Measurements from ENCODE around the gene NEUROG2. TPM values are rescaled to one million over a fixed set of nuclear protein-coding genes. Genes with fewer than 3 reads are reported as not detected.

The NEUROG2 gene
- total and polyA plus RNA-seq, 2 donors (not counting 3 experiments of a cell fraction or from before 2014, with no cell fraction given) = not detected

DNA sequence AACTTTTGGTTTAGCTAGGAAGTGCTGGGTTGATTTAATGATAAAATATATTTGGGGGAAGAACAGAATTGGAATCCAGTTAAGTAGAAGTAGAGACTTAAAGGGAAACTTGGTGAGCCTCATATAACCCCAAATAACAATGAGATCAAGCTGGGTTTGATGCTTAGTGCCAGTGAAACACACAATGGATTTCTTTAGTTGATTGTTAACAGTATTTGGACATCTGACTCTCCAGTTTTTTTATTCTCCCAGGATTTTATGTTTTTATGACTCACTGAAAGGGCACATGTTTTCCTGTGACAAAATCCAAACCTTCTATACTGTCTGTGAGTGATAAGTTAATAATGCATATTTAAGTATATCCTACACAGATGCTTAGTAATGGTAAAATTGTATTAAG lies 2.7 kb upstream of the NEUROG2 start:
- no peak for DNase-seq (ENCODE audit: low read depth, low spot score)
- ChIA-PET POLR2A (no interaction called here), CTCF (interaction anchor here (1.6 kb wide), 1 partner anchor 8 kb away, joined by 3 read pairs; no protein-coding TSS in a partner anchor)
- Histone ChIP-seq H3K79me2 (ENCODE audit: control insufficient read depth, insufficient read depth, low read length) (no peaks in the 10 kb centered on the region), H3K9me1 (replicated peaks; ENCODE audit: control insufficient read depth, extremely low read depth, insufficient read depth, low read length) (no peaks in the 10 kb centered on the region), H3K9ac (replicated peaks; ENCODE audit: extremely low read depth, insufficient read depth, low read length) (no peak overlapping the region), H3K9me3 (replicated peaks; ENCODE audit: control insufficient read depth, insufficient read depth, low read length) (no peaks in the 10 kb centered on the region), H3K27me3 (ENCODE audit: control insufficient read depth in 2 of 2, insufficient read depth in 2 of 2, low read length in 2 of 2) (peaks cover 86 to 96% of the 10 kb centered on the region in 2 experiments), H3K4me3 (replicated peaks in 1 of 3; ENCODE audit: insufficient read depth in 1 of 3, low read depth in 1 of 3, low read length in 3 of 3) (no peak overlapping the region), H3K4me1 (ENCODE audit: control insufficient read depth, extremely low read depth, insufficient read depth, low read length) (peaks cover 9% of the 10 kb centered on the region), H2AFZ (ENCODE audit: low read depth, low read length) (no peak overlapping the region), H3K36me3 (ENCODE audit: control insufficient read depth in 2 of 2, extremely low read depth in 1 of 2, insufficient read depth in 2 of 2, low read length in 2 of 2) (no peaks in the 10 kb centered on the region), H3K4me2 (ENCODE audit: insufficient read depth, low read length) (no peak overlapping the region), H4K20me1 (replicated peaks; ENCODE audit: control insufficient read depth, extremely low read depth, insufficient read depth, low read length) (peaks cover 3% of the 10 kb centered on the region), H3K27ac (ENCODE audit: insufficient read depth, low read depth, low read length) (no peak overlapping the region)
- no peak for FAIRE-seq
- dilution Hi-C loops (cut with MboI; ENCODE audit: extremely low pct_ligation_motif_present, low sequenced_read_pairs) = no loop called here
- intact Hi-C loops (cut with micrococcal nuclease) = loop anchor here (5.0 kb wide), 1 partner anchor 1896 kb away; the partner anchor contains the start of gene PITX2
- TF ChIP-seq, protein P1, sequence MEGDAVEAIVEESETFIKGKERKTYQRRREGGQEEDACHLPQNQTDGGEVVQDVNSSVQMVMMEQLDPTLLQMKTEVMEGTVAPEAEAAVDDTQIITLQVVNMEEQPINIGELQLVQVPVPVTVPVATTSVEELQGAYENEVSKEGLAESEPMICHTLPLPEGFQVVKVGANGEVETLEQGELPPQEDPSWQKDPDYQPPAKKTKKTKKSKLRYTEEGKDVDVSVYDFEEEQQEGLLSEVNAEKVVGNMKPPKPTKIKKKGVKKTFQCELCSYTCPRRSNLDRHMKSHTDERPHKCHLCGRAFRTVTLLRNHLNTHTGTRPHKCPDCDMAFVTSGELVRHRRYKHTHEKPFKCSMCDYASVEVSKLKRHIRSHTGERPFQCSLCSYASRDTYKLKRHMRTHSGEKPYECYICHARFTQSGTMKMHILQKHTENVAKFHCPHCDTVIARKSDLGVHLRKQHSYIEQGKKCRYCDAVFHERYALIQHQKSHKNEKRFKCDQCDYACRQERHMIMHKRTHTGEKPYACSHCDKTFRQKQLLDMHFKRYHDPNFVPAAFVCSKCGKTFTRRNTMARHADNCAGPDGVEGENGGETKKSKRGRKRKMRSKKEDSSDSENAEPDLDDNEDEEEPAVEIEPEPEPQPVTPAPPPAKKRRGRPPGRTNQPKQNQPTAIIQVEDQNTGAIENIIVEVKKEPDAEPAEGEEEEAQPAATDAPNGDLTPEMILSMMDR (IDR thresholded peaks at IDR 0.05; ENCODE audit: extremely low read depth in 1 of 2, insufficient read depth in 1 of 2, low read depth in 1 of 2, low read length in 2 of 2) = no peak
- no peak for TF ChIP-seq MYC (IDR thresholded peaks at IDR 0.05; ENCODE audit: low read depth, low read length)
- TF ChIP-seq EZH2 (IDR thresholded peaks at IDR 0.05; ENCODE audit: borderline replicate concordance, low read depth, low read length, severe bottlenecking) = no peak
- no peak for TF ChIP-seq GATA2 (IDR thresholded peaks at IDR 0.05; ENCODE audit: insufficient read depth, insufficient read length, low read depth, low read length)
- no peak for TF ChIP-seq POLR2AphosphoS5 (IDR thresholded peaks at IDR 0.05; ENCODE audit: insufficient read depth, low read depth, low read length)
- BruUV-seq (replicated peaks) = no TSS peak

DNA sequence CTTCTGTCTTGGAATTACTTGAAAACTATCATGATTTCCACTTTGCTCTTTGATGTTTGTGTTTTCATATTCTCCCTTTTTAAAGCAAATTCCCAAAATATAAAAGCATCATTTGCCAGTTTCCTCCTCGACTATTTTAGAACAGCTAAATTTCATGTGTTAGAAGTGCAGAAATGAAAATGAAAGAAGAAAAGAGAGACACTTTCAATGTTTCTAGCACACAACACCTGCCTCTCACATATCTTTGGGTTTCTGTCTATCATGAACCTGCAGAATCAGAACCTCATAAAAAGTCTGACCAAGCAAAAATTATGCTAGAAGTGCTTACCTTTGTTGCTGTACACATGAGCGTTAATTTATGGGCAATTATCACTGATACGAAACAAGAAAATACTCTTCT lies 1.9 kb upstream of the NEUROG2 start:
- no TSS peak for BruUV-seq (replicated peaks)
- H3K36me3 ChIP-seq (ENCODE audit: control insufficient read depth in 2 of 2, extremely low read depth in 1 of 2, insufficient read depth in 2 of 2, low read length in 2 of 2) = no peaks in the 10 kb centered on the region
- no peak for FAIRE-seq
- H2AFZ ChIP-seq (ENCODE audit: low read depth, low read length) = no peak overlapping the region
- H4K20me1 ChIP-seq (replicated peaks; ENCODE audit: control insufficient read depth, extremely low read depth, insufficient read depth, low read length) = peaks cover 3% of the 10 kb centered on the region
- no peak for DNase-seq (ENCODE audit: low read depth, low spot score)
- no peaks in the 10 kb centered on the region for H3K9me1 ChIP-seq (replicated peaks; ENCODE audit: control insufficient read depth, extremely low read depth, insufficient read depth, low read length)
- H3K9me3 ChIP-seq (replicated peaks; ENCODE audit: control insufficient read depth, insufficient read depth, low read length) = no peaks in the 10 kb centered on the region
- no peaks in the 10 kb centered on the region for H3K79me2 ChIP-seq (ENCODE audit: control insufficient read depth, insufficient read depth, low read length)
- no peak overlapping the region for H3K9ac ChIP-seq (replicated peaks; ENCODE audit: extremely low read depth, insufficient read depth, low read length)
- ChIA-PET CTCF (no interaction called here), POLR2A (no interaction called here)
- no peak overlapping the region for H3K4me3 ChIP-seq (replicated peaks in 1 of 3; ENCODE audit: insufficient read depth in 1 of 3, low read depth in 1 of 3, low read length in 3 of 3)
- intact Hi-C loops (cut with micrococcal nuclease) (loop anchor here (5.0 kb wide), 1 partner anchor 1896 kb away; the partner anchor contains the start of gene PITX2), dilution Hi-C loops (cut with MboI; ENCODE audit: extremely low pct_ligation_motif_present, low sequenced_read_pairs) (no loop called here)
- TF ChIP-seq GATA2 (IDR thresholded peaks at IDR 0.05; ENCODE audit: insufficient read depth, insufficient read length, low read depth, low read length) (no peak), POLR2AphosphoS5 (IDR thresholded peaks at IDR 0.05; ENCODE audit: insufficient read depth, low read depth, low read length) (no peak), EZH2 (IDR thresholded peaks at IDR 0.05; ENCODE audit: borderline replicate concordance, low read depth, low read length, severe bottlenecking) (no peak), JUN (IDR thresholded peaks at IDR 0.05; ENCODE audit: borderline replicate concordance, insufficient read depth, insufficient read length, low read depth) (no peak), POLR2A (IDR thresholded peaks at IDR 0.05; ENCODE audit: low read depth, low read length) (no peak), FOS (IDR thresholded peaks at IDR 0.05; ENCODE audit: borderline replicate concordance, insufficient read depth, low read length) (no peak), MYC (IDR thresholded peaks at IDR 0.05; ENCODE audit: low read depth, low read length) (no peak)
- TF ChIP-seq, protein P1 (IDR thresholded peaks at IDR 0.05; ENCODE audit: extremely low read depth in 1 of 2, insufficient read depth in 1 of 2, low read depth in 1 of 2, low read length in 2 of 2) = no peak
- TF ChIP-seq, protein P2, sequence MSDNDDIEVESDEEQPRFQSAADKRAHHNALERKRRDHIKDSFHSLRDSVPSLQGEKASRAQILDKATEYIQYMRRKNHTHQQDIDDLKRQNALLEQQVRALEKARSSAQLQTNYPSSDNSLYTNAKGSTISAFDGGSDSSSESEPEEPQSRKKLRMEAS (IDR thresholded peaks at IDR 0.05; ENCODE audit: insufficient read depth, insufficient read length) = no peak
- H3K4me2 ChIP-seq (ENCODE audit: insufficient read depth, low read length) = no peak overlapping the region
- peaks cover 7% of the 10 kb centered on the region for H3K4me1 ChIP-seq (ENCODE audit: control insufficient read depth, extremely low read depth, insufficient read depth, low read length)
- no peak overlapping the region for H3K27ac ChIP-seq (ENCODE audit: insufficient read depth, low read depth, low read length)
- H3K27me3 ChIP-seq (ENCODE audit: control insufficient read depth in 2 of 2, insufficient read depth in 2 of 2, low read length in 2 of 2) = peaks cover 81 to 97% of the 10 kb centered on the region in 2 experiments

All from endothelial cell of umbilical vein (primary cell).